GM19099 (cell line): ENCODE measurements around the gene FGFR3.

Experiments used
- POLR2A ChIP-seq: IDR thresholded peaks from 3 replicates; pipeline ENCODE4 v1.6.1; 2011; ENCODE audit warnings: low read depth; ENCODE audit not compliant: insufficient read length; ENCODE audit errors: extremely low read depth

Gene FGFR3

GRCh38 chr4:1753294-1753696 lies 39.8 kb upstream of the FGFR3 start:
- TF ChIP-seq POLR2A: no peak

- TF ChIP-seq POLR2A: no peak
These were observed 39.3 kb upstream of the FGFR3 start for GRCh38 chr4:1753697-1754311.

- TF ChIP-seq POLR2A: no peak
These were observed 38.8 kb upstream of the FGFR3 start for GRCh38 chr4:1754336-1754735.

GRCh38 chr4:1755297-1755696 lies 37.8 kb upstream of the FGFR3 start:
- TF ChIP-seq POLR2A: no peak

- TF ChIP-seq POLR2A: no peak
These were observed 37.0 kb upstream of the FGFR3 start for GRCh38 chr4:1756079-1756478.

GRCh38 chr4:1756893-1757779 lies 36.0 kb upstream of the FGFR3 start:
- no peak for TF ChIP-seq POLR2A

GRCh38 chr4:1757836-1758235 lies 35.3 kb upstream of the FGFR3 start:
- TF ChIP-seq POLR2A: no peak

GRCh38 chr4:1758306-1759121 lies 34.6 kb upstream of the FGFR3 start:
- TF ChIP-seq POLR2A: no peak

GRCh38 chr4:1759170-1759817 lies 33.8 kb upstream of the FGFR3 start:
- TF ChIP-seq POLR2A: no peak

GRCh38 chr4:1759818-1760223 lies 33.3 kb upstream of the FGFR3 start:
- TF ChIP-seq POLR2A: no peak

GRCh38 chr4:1760521-1761071 lies 32.5 kb upstream of the FGFR3 start:
- TF ChIP-seq POLR2A: no peak

- TF ChIP-seq POLR2A: no peak
These were observed 31.9 kb upstream of the FGFR3 start for GRCh38 chr4:1761130-1761689.

- TF ChIP-seq POLR2A: no peak
These were observed 30.7 kb upstream of the FGFR3 start for GRCh38 chr4:1762264-1763010.

- TF ChIP-seq POLR2A: no peak
These were observed 30.0 kb upstream of the FGFR3 start for GRCh38 chr4:1763070-1763549.

GRCh38 chr4:1763550-1764080 lies 29.5 kb upstream of the FGFR3 start:
- TF ChIP-seq POLR2A: no peak
